Sigmoid colon (tissue), 4 donors: ENCODE measurements around the gene PAX5.

Experiments used
- CTCF ChIP-seq, 4 experiments: fragments of 450-650 bp in 3 of 4; fragments of 200-600 bp in 1 of 4; IDR thresholded peaks; one replicate each; pipeline ENCODE4 v1.5.1; 2016 to 2019; ENCODE audit warnings: antibody characterized with exemption in 4 of 4, mild to moderate bottlenecking in 3 of 4, moderate library complexity in 2 of 4
- POLR2A ChIP-seq, 2 donors: fragments of 450-650 bp; IDR thresholded peaks; one replicate each; pipeline ENCODE4 v1.6.1; 2016; ENCODE audit warnings: antibody characterized with exemption in 2 of 2, mild to moderate bottlenecking in 2 of 2, moderate library complexity in 2 of 2
- POLR2AphosphoS5 ChIP-seq, 4 donors: sonication (generic); formaldehyde crosslinking; IDR thresholded peaks; one replicate each; pipeline ENCODE4 v1.6.1; 2017; ENCODE audit warnings: antibody characterized with exemption in 4 of 4

- TF ChIP-seq CTCF (IDR thresholded peaks at IDR 0.05) (no peak), POLR2A (IDR thresholded peaks at IDR 0.05) (no peak), POLR2AphosphoS5 (IDR thresholded peaks at IDR 0.05) (no peak)
Measured at GRCh38 chr9:36889844-36890243, 144.2 kb downstream of the PAX5 start.
